ENCODE results near the gene ASB1.

Gene ASB1

DNA sequence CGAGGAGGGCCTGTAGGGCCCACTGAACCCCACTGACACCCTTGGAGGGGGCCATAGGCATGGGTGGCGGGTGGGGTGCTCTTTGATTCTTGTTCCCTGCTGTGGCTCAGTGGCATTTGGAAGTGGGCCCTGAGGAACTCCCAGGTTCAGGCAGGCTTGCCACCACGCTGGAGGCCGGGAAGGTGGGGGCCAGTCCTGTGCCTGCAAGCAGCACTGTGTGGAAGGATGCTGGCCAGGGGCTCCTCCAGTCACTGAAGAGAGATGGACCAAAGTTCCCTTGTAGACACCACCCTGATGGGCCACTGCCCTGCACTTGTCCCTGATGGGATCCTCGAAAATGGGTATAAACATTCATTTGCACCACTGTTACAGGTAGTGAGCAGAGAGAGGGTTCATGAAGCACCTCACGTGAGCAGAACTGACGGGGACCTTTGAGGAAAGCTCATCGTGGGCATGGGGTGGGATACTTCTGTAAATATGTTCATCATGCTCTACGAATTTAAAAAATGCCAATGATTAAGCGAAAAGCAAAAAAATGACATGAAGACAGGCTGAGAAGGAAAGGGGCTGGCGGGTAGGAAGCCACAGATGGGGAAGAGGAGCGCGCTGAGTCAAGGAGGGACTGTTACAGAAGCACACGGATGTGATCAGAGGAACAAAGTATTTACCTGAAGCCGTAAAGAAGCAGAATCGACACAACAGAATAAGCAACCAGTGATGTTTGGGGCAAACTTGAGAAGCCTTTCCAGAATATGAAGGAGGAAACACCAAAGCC lies 45.2 kb upstream of the ASB1 start:
- no peak overlapping the region for H3K4me3 ChIP-seq (ENCODE audit: low read depth, low read length)
- TF ChIP-seq, protein P1, sequence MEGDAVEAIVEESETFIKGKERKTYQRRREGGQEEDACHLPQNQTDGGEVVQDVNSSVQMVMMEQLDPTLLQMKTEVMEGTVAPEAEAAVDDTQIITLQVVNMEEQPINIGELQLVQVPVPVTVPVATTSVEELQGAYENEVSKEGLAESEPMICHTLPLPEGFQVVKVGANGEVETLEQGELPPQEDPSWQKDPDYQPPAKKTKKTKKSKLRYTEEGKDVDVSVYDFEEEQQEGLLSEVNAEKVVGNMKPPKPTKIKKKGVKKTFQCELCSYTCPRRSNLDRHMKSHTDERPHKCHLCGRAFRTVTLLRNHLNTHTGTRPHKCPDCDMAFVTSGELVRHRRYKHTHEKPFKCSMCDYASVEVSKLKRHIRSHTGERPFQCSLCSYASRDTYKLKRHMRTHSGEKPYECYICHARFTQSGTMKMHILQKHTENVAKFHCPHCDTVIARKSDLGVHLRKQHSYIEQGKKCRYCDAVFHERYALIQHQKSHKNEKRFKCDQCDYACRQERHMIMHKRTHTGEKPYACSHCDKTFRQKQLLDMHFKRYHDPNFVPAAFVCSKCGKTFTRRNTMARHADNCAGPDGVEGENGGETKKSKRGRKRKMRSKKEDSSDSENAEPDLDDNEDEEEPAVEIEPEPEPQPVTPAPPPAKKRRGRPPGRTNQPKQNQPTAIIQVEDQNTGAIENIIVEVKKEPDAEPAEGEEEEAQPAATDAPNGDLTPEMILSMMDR (IDR thresholded peaks at IDR 0.05; ENCODE audit: control insufficient read depth, extremely low read depth, insufficient read depth) = no peak

DNA sequence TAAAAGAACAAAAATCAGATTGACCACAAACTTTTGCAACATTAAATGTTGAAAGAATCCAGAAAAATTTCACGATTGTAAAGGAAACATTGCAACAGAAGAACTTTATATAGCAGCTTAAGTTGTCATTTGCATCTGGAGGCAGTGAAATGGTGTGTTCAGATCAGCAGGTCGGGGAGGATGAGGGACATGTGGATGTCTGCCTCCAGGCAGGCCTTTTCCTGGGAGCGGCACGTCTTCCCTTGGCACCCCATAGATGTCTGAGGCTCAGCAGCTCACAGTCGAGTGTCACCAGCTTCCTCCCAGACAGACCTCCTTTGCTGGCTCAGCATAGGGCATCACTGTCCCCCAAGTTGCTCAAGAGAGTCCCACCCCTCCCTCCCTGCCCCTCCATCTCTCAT lies 44.3 kb upstream of the ASB1 start:
- DNase-seq (ENCODE audit: low read depth) = no peak
- no peak overlapping the region for H3K4me3 ChIP-seq (ENCODE audit: low read depth, low read length)
- TF ChIP-seq, protein P1 (IDR thresholded peaks at IDR 0.05; ENCODE audit: control insufficient read depth, extremely low read depth, insufficient read depth) = no peak

More for the DNA sequence above, 45.2 kb upstream of the ASB1 start:
- DNase-seq (ENCODE audit: low read depth) = no peak

DNA sequence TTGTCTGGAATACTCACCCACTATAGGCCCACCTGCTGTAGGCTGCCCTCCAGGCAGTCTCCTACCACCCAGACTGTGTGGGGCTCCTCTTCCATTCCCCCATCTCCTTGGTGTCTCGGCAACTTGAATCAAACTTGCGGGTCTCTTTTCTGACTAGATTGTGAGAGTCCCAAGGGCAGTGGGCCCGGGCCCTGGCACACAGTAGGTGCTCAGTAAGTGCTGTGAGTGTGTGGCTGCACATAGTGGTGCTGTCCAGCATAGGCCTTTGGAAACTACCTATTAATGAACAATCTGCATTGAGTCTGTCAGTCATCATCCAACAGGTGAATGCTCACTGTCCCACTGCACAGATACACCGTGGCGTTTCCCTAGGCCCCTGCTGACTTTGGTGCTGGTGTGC lies 43.6 kb upstream of the ASB1 start:
- no peak for DNase-seq (ENCODE audit: low read depth)
- no peak overlapping the region for H3K4me3 ChIP-seq (ENCODE audit: low read depth, low read length)
- TF ChIP-seq, protein P1 (IDR thresholded peaks at IDR 0.05; ENCODE audit: control insufficient read depth, extremely low read depth, insufficient read depth) = no peak

DNA sequence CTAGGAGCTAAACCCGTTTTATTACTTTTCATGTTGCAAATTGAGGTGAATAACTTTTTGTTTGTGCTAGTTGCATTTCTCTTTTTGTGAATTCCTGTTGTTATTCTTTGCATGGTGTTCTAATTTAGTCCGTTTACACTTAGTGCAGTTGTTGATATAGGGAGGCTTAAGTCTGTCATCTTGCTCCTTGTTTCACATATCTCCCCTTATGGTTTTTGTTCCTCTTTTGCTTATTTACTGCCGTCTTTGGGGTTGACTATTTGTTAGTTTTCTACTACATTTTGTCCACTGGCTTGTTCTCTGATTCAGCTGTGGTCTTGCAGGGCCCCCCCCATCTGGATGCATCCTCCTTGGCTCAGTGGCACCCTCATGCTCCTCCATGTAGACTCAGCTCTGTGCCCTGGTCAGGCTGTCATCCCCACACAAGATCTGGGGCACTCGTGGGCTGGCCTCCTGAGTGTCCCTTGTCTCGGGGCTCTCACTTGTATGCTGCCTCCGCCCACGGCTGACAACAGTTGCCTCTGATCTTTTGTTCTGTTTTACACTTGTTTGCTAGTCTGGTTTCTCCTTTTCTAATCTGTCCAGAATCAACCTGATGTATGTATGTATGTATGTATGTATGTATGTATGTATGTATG lies 42.9 kb upstream of the ASB1 start:
- no peak for DNase-seq (ENCODE audit: low read depth)
- H3K4me3 ChIP-seq (ENCODE audit: low read depth, low read length) = no peak overlapping the region
- TF ChIP-seq, protein P1 (IDR thresholded peaks at IDR 0.05; ENCODE audit: control insufficient read depth, extremely low read depth, insufficient read depth) = no peak

DNA sequence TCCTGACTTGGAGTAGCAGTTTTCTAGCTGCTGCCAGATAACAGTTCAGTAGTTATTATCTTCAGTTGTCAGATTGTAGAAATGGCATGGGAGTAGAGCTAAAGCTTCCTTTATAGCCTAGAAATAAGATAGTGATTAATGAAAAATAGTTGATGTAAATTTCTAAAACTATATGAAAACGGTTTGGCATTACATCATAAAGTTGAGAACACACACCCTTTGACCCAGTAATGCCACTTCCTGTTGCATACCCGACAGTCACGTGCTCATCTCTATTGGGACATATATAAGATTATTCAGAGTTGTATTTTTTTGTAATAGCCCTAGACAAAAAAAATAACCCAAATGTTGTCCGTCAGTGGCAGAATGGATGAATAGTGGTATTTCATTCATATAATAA lies 39.4 kb upstream of the ASB1 start:
- H3K4me3 ChIP-seq (ENCODE audit: low read depth, low read length) = no peak overlapping the region
- no peak for DNase-seq (ENCODE audit: low read depth)
- TF ChIP-seq, protein P1 (IDR thresholded peaks at IDR 0.05; ENCODE audit: control insufficient read depth, extremely low read depth, insufficient read depth) = no peak

DNA sequence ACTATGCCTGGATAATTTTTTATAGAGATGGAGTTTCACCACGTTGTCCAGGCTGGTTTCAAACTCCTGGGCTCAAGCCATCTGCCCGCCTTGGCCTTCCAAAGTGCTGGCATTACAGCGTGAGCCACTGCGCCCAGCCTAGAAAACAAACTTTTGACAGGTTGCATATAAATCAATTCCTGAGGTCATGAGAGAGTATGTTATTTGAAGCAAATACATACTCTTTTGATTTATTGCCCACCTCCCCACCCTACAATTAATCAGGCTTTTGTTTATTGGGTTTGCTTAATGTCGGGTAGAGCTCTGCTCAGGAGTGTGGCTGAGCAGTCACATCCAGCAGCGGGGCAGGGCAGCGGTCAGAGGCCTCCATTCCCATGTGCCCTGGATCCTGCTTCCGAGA lies 37.9 kb upstream of the ASB1 start:
- no peak for DNase-seq (ENCODE audit: low read depth)
- TF ChIP-seq, protein P1 (IDR thresholded peaks at IDR 0.05; ENCODE audit: control insufficient read depth, extremely low read depth, insufficient read depth) = no peak

More for the DNA sequence above, 37.9 kb upstream of the ASB1 start:
- H3K4me3 ChIP-seq (ENCODE audit: low read depth, low read length) = no peak overlapping the region
